H7 (cell line): Measurements from ENCODE around the gene ATF3. TPM values are rescaled to one million over a fixed set of nuclear protein-coding genes. Genes with fewer than 3 reads are reported as not detected.
"Not testable (repeated sequence)": the region's sequence is repeated elsewhere in the genome, so short reads cannot be mapped to it uniquely, and the experiment has no call there.

ENCODE experiments used
- DNase-seq: peaks from one replicate; pipeline ENCODE4 v3.0.0; 2012
- H3K27me3 ChIP-seq: 2 replicates; pipeline ENCODE4 v1.6.0; 2011; ENCODE audit warnings: mild to moderate bottlenecking, low read length; ENCODE audit not compliant: control insufficient read depth, insufficient read depth
- H3K36me3 ChIP-seq: replicated peaks from 2 replicates; pipeline ENCODE4 v1.5.1; 2011; ENCODE audit warnings: low read length; ENCODE audit not compliant: control insufficient read depth, insufficient read depth
- H3K4me3 ChIP-seq: 2 replicates; pipeline ENCODE4 v1.5.1; 2011; ENCODE audit warnings: low read depth, mild to moderate bottlenecking, control low read depth, low read length, moderate library complexity; ENCODE audit not compliant: insufficient read depth
- total RNA-seq: library from RNA; depleted of rRNA; stranded (reverse); fragments of >200 nt; shearing (Covaris generic); gene quantifications from 2 replicates; pipeline ENCODE4 v1.2.3, GENCODE V29; 2014

ATF3 gene
- total RNA-seq, 1 experiment from 2014 or later: 19.2 TPM

DNA sequence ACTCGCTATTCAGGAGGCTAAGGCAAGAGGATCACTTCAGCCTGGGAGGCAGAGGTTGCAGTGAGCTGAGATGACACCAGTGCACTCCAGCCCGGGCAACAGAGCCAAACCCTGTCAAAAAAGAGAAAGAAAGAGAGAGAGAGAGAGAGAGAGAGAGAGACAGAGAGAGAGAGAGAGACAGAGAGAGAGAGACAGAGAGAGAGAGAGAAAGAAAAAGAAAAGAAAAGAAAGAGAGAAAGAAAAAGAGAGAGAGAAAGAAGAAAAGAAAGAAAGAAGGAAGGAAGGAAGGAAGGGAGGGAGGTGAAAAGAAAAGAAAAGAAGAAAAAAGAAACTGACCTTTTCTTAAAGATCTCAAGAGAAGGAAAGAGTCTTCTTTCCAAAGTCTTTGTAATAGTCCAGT, 31.0 kb downstream of the ATF3 start:
- not testable (repeated sequence) for H3K4me3 ChIP-seq, H3K27me3 ChIP-seq, DNase-seq, H3K36me3 ChIP-seq

DNA sequence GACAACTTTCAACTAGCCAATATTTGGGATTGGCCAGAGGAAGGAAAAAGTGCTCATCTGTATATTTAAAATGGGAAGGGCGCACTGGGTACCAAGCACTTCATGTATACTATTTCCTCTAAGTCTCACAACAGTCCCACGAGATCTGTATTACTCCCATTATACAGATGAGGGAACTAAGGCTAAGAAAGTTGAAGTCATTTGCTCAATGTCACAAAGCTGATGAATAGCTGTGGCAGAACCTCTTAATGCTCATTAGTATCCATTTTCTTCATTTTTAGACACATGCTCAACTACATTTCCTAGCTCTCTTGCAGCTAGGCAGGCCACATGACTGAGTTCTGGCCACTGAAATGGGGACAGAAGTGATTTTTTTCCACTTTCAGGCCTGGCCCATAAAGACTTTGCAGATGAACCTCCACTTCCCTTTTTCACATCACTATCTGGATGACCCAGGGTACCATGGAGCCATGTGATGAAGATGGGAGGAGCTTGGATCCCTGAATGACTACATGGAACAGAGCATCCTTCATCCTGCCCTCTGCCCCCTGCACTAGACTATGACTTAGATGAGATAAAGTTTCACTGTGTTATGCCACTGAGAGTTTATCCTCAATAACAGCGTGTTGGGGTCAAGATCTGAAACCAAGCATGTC, 31.8 kb downstream of the ATF3 start:
- H3K4me3 ChIP-seq: no peak overlapping the region
- H3K36me3 ChIP-seq: no peaks in the 10 kb centered on the region
- DNase-seq: no peak
- H3K27me3 ChIP-seq: no peaks in the 10 kb centered on the region

DNA sequence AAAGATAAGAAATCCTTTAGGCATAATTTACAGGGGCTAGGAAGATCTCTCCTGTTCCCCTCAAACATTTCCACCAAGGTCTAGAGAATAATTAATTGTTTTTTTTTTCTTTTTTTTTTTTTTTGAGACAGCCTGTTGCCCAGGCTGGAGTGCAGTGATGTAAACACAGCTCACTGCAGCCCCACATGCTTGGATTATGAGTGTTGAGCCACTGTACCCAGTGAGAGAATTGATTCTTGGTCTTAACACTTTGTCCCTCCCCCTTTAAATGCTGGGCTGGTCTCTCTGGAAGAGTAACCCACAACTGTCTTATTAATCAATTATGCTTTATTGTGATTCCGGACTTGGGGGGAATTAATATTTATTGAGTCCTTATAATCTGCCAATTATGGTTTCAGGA, 33.4 kb downstream of the ATF3 start:
- H3K4me3 ChIP-seq: no peak overlapping the region
- DNase-seq: no peak
- no peaks in the 10 kb centered on the region for H3K27me3 ChIP-seq
- H3K36me3 ChIP-seq: no peaks in the 10 kb centered on the region

DNA sequence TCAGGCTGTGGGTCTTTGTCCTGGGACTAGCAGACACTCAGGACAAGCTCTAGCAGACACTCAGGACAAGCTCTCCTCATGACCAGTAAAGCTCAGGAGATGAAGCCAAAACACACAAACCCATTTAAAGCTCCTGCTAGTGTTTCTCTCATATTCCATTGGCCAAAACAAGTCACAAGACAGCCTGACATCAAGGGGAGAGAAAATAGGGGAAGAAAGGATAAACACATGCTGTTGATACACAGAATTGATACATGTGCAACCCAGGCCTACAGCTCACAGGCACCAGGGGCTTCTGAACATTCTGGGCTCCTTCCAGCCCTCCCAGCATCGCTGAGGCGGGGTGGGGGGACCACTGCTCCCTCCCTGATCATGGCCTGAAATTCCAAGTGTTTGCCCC, 35.3 kb downstream of the ATF3 start:
- Histone ChIP-seq H3K27me3 (no peaks in the 10 kb centered on the region), H3K36me3 (no peaks in the 10 kb centered on the region), H3K4me3 (no peak overlapping the region)
- DNase-seq: no peak

DNA sequence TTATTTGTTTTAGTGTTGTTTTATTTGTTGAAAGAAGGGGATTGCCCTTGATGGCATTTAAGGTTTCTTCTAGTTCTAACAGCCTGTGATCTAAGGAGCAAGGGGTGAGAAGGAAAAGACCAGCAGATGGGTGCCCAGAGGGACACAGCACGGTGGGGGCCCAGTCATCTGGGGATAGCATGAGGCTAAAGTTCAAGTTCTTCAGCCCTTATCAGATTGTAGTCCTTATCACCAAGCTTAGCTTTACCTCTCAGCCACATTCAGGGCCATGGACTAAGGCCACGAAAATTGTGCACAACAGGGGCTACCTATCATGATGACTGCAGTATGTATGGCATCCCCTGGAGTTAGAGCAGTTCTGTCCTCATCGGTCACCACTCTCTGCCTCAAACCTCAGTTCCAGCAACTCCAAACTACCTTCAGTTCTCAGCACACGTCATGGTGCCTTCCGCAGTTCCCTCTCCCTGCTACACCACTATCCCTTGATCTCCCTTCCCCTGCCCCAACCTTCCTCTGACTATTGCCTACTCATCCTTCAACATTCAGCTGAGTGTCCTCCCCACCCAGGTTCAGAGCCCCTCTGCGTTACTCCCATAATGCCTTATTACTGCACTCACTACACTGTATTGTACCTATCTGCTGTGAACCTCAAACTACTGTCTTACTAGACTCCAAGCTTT, 36.4 kb downstream of the ATF3 start:
- DNase-seq: no peak
- Histone ChIP-seq H3K36me3 (no peaks in the 10 kb centered on the region), H3K27me3 (no peaks in the 10 kb centered on the region), H3K4me3 (no peak overlapping the region)

DNA sequence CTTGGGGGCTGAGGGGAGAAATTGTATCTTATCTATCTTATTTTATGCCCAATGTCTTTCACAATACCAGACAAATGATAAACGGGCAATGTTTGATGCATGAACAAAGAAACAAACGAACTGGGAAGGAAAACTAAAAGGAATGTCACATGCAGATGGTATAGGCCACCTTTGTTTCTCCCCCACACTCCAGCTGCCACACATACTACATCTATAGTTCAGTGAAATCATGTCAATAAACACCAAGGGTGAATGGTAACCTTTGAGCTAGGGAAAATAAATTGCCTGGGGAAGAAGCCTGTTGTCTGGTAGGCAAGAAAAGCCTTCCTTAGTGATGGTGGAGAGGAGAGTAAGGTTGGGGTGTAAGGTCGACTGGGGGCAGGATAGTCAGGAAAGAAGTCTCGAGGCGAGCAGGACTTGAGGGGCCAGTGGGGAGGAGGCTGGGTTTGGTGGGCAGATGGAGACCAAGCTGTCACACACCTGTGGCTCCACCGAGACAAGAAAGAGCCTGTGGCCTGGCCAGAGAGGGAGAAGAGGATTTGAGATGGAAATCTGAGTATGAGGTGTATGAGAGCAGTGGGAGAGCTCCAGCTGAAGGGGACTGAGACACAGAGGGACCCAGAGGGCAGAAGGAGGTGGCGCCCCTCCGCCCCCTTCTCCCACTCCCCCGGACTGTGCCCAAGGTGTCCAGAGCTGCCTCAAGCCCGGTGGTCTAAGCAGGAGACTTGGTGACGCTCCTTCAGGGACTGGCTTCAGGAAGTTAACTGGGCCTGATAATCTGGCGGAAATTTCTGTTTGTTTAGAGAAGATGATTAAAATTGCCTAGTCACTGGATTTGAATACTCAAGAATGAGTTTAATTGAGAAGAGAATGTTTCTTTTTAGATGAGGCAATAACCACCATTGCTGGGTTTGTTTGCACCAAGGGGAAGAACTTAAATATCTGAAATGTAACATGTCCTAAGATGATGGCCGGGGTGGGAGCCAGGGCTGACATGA, 37.3 kb downstream of the ATF3 start:
- no peak for DNase-seq
- Histone ChIP-seq H3K36me3 (no peaks in the 10 kb centered on the region), H3K27me3 (no peaks in the 10 kb centered on the region), H3K4me3 (no peak overlapping the region)

DNA sequence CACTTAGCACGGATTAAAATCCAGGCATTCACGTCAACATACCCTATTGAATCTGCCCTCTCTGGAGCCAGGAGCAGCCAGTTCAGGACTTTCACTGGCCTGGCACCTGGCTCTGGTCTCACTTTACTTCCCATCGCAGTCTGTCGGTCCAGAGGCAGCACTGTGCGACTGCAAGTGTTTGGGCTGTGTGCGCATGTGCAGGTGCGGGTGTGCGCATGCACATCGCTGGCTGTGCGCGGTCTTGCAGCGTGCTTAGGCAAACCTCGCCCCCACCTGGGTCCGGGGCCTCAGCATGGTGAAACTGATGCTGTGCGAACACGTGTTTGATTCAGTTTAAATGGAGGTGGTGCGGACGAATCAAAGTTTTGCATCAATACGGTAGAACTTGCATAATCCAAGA, 38.0 kb downstream of the ATF3 start:
- no peak for DNase-seq
- Histone ChIP-seq H3K36me3 (no peaks in the 10 kb centered on the region), H3K4me3 (no peak overlapping the region), H3K27me3 (no peaks in the 10 kb centered on the region)

DNA sequence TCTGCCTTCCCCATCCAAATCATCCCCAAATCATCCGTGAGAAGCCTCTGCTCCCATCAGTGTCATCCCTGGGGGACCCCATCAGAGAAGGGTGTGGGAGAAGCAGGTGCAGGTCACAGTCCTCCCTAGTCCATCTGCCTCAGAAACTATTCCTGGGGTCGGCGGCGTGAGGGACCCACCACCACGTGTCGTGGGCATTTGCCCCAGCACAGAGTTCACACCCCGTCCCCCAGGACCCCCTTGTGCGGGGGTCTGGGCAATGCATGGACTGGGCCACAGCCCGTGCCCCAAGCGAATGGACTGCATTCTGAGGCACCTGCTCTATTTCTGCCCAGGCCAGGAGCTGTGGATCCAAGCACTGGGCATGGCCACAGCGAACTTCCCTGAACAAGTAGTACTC, 38.4 kb downstream of the ATF3 start:
- H3K27me3 ChIP-seq: no peaks in the 10 kb centered on the region
- H3K36me3 ChIP-seq: no peaks in the 10 kb centered on the region
- no peak overlapping the region for H3K4me3 ChIP-seq
- no peak for DNase-seq

DNA sequence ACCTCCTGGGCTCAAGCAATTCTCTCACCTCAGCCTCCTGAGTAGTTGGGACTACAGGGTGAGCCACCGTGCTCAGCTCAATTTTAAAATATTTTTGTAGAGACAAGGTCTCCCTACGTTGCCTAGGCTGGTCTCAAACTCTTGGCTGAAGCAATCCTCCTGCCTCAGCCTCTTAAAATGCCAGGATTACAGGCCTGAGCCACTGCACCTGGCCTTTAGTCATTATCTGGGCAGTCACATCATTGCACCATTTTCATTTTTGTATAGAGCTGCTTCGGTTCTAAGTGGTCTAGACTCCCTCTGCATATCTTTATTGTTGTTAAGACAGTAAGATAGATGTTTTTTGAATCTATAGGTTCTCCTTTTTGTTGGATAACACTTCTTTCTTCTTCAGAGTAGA, 39.9 kb downstream of the ATF3 start:
- no peak overlapping the region for H3K4me3 ChIP-seq
- H3K27me3 ChIP-seq: no peaks in the 10 kb centered on the region
- no peak for DNase-seq
- no peaks in the 10 kb centered on the region for H3K36me3 ChIP-seq

DNA sequence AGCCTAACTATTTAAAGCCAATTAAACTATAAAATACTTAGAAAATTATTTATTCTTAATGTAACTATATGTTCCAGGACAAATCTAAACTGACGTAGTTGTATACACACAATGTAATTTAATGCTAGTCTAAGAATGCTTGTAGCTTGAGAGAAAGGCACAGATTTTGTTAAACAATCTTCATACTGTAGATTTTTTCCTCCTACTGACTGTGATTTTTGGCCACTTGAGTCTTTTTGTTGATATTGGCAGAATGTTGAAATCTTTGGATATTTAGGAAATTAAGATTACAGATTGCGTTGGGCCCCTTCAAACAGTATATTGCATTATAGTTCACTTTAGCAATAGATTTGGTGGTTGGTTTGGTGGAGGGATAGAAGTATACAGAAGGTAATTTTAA, 40.5 kb downstream of the ATF3 start:
- no peaks in the 10 kb centered on the region for H3K27me3 ChIP-seq
- H3K4me3 ChIP-seq: no peak overlapping the region
- DNase-seq: no peak
- H3K36me3 ChIP-seq: no peaks in the 10 kb centered on the region

DNA sequence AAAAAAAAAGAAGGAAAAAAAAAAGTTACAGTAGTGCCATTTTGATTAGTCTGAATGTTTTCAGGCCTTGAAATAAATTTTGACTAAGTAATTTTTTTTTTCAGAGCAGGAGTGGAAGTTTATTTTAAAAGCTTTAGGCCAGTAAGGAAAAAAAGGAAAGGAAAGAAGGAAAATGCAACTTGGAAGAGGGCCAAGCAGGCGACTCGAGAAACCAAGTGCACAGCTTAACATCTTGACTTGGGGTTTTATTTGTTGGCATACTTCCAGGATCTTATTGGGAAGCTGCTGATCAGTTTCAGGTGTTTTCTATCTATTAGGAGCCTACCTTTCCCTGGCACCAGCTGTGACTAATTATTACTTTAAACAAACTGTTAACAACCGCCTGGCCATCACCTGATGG, 41.7 kb downstream of the ATF3 start:
- DNase-seq: no peak
- no peaks in the 10 kb centered on the region for H3K27me3 ChIP-seq
- no peak overlapping the region for H3K4me3 ChIP-seq
- no peaks in the 10 kb centered on the region for H3K36me3 ChIP-seq

DNA sequence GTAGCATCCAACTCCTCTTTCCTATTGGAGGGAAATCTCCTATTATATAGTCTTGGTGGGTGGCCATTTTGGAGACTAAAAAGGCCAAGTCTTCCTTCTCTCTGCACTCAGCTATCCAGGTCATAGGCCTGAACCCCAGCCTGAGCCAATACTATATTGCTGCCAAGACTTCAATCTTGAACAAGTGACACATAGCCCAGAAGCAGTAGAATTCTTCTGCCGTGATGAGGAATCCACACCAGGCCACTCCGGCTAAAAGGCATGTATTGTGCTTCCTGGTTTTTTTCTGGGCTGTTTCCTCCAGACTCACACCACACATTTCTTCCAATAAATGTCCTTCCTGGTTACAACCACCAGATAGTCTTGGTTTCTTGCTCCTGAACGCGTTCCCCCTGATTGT, 43.0 kb downstream of the ATF3 start:
- Histone ChIP-seq H3K27me3 (no peaks in the 10 kb centered on the region), H3K4me3 (no peak overlapping the region), H3K36me3 (no peaks in the 10 kb centered on the region)
- no peak for DNase-seq

DNA sequence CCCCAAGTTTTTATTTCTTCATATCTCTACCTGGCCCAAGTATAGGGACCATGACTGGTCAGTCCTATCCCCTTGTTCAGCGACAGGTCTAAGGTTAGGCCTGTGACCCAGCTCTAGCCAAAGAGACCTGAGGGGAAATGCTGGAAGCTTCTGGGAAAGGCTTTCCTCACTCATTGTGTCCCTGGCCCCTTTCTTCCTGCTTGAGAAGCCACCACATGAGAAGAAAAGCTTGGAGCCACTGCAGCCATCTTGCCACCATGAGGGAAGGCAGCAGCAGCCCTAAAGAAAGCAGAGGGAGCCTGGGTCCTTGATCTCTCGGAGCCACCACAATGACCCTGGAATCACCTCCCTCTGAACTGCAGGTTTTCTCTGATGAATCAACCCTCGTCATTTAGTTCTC, 43.4 kb downstream of the ATF3 start:
- Histone ChIP-seq H3K27me3 (no peaks in the 10 kb centered on the region), H3K36me3 (no peaks in the 10 kb centered on the region), H3K4me3 (no peak overlapping the region)
- no peak for DNase-seq

DNA sequence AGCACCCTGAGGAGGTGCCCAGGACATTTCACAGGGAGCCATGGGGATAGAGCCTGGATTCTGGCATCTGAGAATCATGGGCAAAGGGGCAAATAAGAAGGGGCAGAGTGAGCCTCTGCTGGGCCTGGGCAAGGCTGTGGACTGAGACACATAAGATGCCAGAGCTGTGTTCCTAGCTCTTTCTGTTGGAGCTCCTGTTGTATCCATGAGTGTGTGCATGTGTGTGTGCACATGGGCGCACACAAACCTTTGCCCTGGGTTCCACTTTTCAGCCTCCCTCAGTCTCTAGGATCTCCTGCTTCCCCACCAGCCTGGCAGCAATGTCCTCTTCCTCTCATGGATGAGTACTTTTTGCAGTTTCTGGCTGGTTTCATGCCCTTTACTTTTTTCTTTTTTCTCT, 44.0 kb downstream of the ATF3 start:
- Histone ChIP-seq H3K36me3 (no peaks in the 10 kb centered on the region), H3K4me3 (no peak overlapping the region), H3K27me3 (no peaks in the 10 kb centered on the region)
- DNase-seq: no peak
